Stimulated activated CD8-positive, alpha-beta memory T cell treated with anti-CD3 and anti-CD28 coated beads, Interleukin-15, amount 100 ng/mL, for 4 hours (primary cell): ENCODE results near the gene DLD.
"Not testable (repeated sequence)": the region's sequence is repeated elsewhere in the genome, so short reads cannot be mapped to it uniquely, and the experiment has no call there.

Source experiments
- DNase-seq, 2 donors: peaks; one replicate each; pipeline ENCODE4 v3.0.0-alpha.2; 2020; ENCODE audit warnings: low read depth in 2 of 2

DLD gene

GRCh38 chr7:107945332-107945731, 54.3 kb downstream of the DLD start:
- DNase-seq, result no peak

- DNase-seq, result no peak
Measured at GRCh38 chr7:107946451-107946850, 55.5 kb downstream of the DLD start.

GRCh38 chr7:107946881-107947280, 55.9 kb downstream of the DLD start:
- no peak for DNase-seq

GRCh38 chr7:107948645-107949442, 57.9 kb downstream of the DLD start:
- DNase-seq, result no peak

- no peak for DNase-seq
Measured at GRCh38 chr7:107949443-107949935, 58.5 kb downstream of the DLD start.

- DNase-seq, result no peak
Measured at GRCh38 chr7:107951172-107951787, 60.3 kb downstream of the DLD start.

- DNase-seq, result no peak
Measured at GRCh38 chr7:107951896-107952295, 60.9 kb downstream of the DLD start.

- no peak for DNase-seq
Measured at GRCh38 chr7:107953265-107953923, 62.4 kb downstream of the DLD start.

GRCh38 chr7:107953924-107954303, 62.9 kb downstream of the DLD start:
- no peak for DNase-seq

GRCh38 chr7:107955394-107955793, 64.4 kb downstream of the DLD start:
- no peak for DNase-seq

GRCh38 chr7:107956950-107957349, 66.0 kb downstream of the DLD start:
- DNase-seq, result not testable (repeated sequence)

- no peak for DNase-seq
Measured at GRCh38 chr7:107957436-107957835, 66.5 kb downstream of the DLD start.

- no peak for DNase-seq
Measured at GRCh38 chr7:107958764-107959526, 68.0 kb downstream of the DLD start.

GRCh38 chr7:107959527-107959898, 68.5 kb downstream of the DLD start:
- DNase-seq, result no peak

GRCh38 chr7:107960272-107960671, 69.3 kb downstream of the DLD start:
- DNase-seq, result no peak

GRCh38 chr7:107961405-107961804, 70.4 kb downstream of the DLD start:
- no peak for DNase-seq

GRCh38 chr7:107962817-107963216, 71.8 kb downstream of the DLD start:
- DNase-seq, result no peak

- DNase-seq, result no peak
Measured at GRCh38 chr7:107964510-107964909, 73.5 kb downstream of the DLD start.

GRCh38 chr7:107966711-107967110, 75.7 kb downstream of the DLD start:
- DNase-seq, result no peak

- no peak for DNase-seq
Measured at GRCh38 chr7:107967420-107967819, 76.4 kb downstream of the DLD start.

GRCh38 chr7:107968449-107968848, 77.5 kb downstream of the DLD start:
- no peak for DNase-seq

- DNase-seq, result no peak
Measured at GRCh38 chr7:107969856-107970255, 78.9 kb downstream of the DLD start.
